HG03469 (cell line): ENCODE results near the gene BBS5.
"Not testable (repeated sequence)": the region's sequence is repeated elsewhere in the genome, so short reads cannot be mapped to it uniquely, and the experiment has no call there.

Experiments used
- ATAC-seq: cut with Tn5 transposase; IDR thresholded peaks from one replicate; pipeline ENCODE4 v1.9.1; 2021; ENCODE audit warnings: mild to moderate bottlenecking, moderate library complexity, moderate number of reproducible peaks; ENCODE audit not compliant: unreplicated experiment

The BBS5 gene

GRCh38 chr2:169479257-169480078 lies at the start of gene BBS5:
TSS of gene BBS5 (plus strand) at chr2:169479494. CDS start at chr2:169479554, 60 bp downstream.
- ATAC-seq: peak; percentile 90

- ATAC-seq: not testable (repeated sequence)
Measured at GRCh38 chr2:169431772-169432171, 47.5 kb upstream of the BBS5 start.

- not testable (repeated sequence) for ATAC-seq
Measured at GRCh38 chr2:169434236-169434635, 45.1 kb upstream of the BBS5 start.

GRCh38 chr2:169438466-169439072 lies 40.7 kb upstream of the BBS5 start:
- no peak for ATAC-seq

- ATAC-seq: no peak
Measured at GRCh38 chr2:169439900-169440299, 39.4 kb upstream of the BBS5 start.

- ATAC-seq: no peak
Measured at GRCh38 chr2:169446452-169446851, 32.8 kb upstream of the BBS5 start.

GRCh38 chr2:169448316-169448715 lies 31.0 kb upstream of the BBS5 start:
- ATAC-seq: no peak

- no peak for ATAC-seq
Measured at GRCh38 chr2:169448865-169449264, 30.4 kb upstream of the BBS5 start.

GRCh38 chr2:169452080-169452479 lies 27.2 kb upstream of the BBS5 start:
- no peak for ATAC-seq

- not testable (repeated sequence) for ATAC-seq
Measured at GRCh38 chr2:169453044-169453443, 26.2 kb upstream of the BBS5 start.

GRCh38 chr2:169461143-169461542 lies 18.2 kb upstream of the BBS5 start:
- no peak for ATAC-seq

- no peak for ATAC-seq
Measured at GRCh38 chr2:169462896-169463695, 16.2 kb upstream of the BBS5 start.

- no peak for ATAC-seq
Measured at GRCh38 chr2:169464466-169464865, 14.8 kb upstream of the BBS5 start.

- no peak for ATAC-seq
Measured at GRCh38 chr2:169464882-169465281, 14.4 kb upstream of the BBS5 start.

- ATAC-seq: no peak
Measured at GRCh38 chr2:169468841-169469240, 10.5 kb upstream of the BBS5 start.

- no peak for ATAC-seq
Measured at GRCh38 chr2:169469952-169470572, 9.2 kb upstream of the BBS5 start.

GRCh38 chr2:169472249-169472648 lies 7.0 kb upstream of the BBS5 start:
- ATAC-seq: no peak

- ATAC-seq: no peak
Measured at GRCh38 chr2:169476459-169476858, 2.8 kb upstream of the BBS5 start.

- no peak for ATAC-seq
Measured at GRCh38 chr2:169478339-169478738, 955 bp upstream of the BBS5 start.

GRCh38 chr2:169478745-169479256 lies 493 bp upstream of the BBS5 start:
- no peak for ATAC-seq

GRCh38 chr2:169480079-169480465 lies 778 bp downstream of the BBS5 start:
- no peak for ATAC-seq
